CD1c-positive myeloid dendritic cell (primary cell): ENCODE measurements around the gene USH2A.

Experiments
- DNase-seq: peaks from one replicate; pipeline ENCODE4 v3.0.0-alpha.2; 2016; ENCODE audit errors: extremely low spot score

USH2A gene

DNA sequence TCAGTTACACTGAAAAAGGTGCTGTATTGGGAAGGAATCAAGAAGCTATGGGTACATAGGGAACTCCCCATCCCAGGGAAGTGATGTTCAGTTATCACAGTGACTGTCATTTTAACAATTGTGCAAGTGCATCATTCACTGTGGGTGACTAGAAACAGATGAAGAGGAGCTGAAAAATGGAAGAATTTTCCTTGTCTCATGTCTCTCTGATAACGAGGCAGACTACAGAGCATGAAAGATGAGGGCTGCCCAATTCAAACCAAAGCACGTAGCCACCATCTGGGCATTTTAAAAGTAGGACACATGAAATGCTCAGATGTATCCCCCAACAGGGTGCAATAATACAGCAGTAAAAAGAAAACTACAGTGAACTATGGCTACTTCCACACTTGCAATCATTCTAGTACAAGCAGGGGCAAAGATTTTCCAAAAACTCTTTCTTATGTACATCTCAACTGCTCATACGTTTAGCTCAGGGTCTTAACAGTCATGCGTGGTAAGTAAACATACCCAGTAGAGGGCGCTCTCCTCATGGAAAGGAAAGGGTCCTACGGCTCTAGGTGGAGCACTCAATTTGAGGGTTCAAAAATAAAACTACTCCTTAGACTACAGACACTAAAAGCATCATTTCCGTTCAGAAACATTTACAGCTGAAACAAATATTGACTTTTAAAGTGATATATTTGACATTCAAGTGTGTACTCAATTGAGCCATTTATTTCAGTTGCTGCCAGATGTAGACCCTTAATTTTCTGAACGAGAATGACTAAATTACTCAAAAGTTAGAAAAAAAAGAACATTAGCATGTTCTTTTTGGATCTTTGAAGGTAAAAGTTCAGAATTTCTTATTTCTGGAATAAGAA, 713.0 kb downstream of the USH2A start:
- peak; percentile 22 for DNase-seq

DNA sequence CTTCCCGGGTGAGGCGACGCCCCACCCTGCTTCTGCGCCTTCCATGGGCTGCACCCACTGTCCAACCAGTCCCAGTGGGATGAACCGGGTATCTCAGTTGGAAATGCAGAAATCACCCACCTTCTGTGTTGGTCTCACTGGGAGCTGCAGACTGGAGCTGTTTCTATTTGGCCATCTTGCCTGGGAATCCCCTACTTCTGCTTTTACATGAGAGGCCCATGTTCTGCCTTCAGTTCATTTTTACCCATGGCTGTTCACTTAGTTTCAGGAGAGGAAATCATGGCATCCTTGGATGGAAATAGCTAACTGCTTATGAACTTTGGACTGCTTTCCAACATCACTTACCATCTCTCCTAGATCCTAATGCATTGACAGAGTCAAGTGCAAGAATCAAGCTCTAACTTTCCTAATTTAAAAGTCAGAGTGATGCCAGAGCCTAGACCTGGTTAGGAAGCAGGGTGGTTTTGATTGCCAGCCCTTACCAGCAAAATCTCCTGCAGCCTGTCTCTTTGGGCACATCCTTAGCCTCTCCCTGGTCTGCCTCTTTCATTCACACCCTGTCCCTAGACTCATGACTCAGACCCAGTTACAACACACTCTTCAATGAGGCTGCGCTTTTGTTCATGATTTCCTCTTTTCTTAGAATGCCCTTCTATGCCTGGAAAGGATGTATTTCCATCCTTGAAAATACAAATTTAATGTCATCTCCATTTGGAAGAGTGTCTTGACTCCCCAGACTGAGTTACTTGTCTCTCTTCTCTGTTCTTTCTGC, 719.0 kb downstream of the USH2A start:
- peak; percentile 14 for DNase-seq

DNA sequence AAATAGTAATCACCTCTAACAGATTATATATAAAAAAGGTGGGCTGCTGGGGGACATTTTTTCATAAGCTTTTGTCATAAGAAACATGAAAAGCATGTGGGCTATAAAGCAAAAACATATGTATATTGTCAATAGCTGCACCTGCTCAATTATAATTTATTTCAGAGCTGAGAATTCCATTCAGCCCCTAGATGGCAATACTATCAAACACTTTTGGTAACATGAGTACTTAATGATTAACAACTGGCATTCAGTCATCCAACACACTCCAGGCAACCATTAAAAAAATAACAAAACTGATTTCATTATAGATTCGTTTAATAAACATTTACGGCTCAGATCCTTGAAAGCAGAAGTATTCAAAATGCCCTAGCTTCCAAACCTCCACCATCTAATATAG, 741.0 kb downstream of the USH2A start:
- no peak for DNase-seq

DNA sequence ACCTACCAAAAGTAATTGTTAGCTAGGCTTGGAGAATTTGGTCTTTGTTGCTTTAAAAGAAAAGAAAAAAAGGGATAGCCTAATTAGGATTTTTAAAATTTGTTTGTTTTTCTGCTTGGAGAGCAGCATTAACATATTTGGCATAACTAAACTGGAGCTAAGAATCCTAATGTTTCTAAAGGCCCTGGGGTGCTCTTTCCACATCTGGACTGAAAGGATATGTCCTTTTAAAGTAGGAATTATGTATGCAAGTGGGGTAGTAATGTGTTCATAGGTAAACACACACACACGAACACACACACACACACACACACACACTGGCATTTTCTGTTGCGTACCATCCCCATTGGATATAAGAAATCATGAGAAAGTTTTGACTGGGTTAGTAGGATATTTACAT, 742.2 kb downstream of the USH2A start:
- no peak for DNase-seq

DNA sequence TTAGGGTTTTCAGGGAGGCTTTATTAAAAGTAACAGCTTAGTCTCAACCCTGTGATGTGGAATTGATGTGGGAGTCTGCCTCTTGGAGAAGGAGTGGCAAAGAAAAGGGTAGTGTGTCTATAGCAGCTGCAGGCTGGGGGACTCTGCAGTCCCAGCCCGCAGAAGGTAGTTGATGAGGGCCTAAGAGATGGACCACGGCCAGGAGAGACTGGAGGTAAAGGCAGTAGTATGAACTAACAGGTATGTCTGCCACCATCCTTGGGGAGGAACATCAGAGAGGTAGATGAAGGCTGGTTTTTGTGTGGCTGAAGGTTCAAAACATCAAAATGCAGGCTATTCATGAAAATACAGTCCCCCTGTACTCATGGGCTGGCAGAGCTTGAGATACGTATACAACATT, 744.0 kb downstream of the USH2A start:
- no peak for DNase-seq

DNA sequence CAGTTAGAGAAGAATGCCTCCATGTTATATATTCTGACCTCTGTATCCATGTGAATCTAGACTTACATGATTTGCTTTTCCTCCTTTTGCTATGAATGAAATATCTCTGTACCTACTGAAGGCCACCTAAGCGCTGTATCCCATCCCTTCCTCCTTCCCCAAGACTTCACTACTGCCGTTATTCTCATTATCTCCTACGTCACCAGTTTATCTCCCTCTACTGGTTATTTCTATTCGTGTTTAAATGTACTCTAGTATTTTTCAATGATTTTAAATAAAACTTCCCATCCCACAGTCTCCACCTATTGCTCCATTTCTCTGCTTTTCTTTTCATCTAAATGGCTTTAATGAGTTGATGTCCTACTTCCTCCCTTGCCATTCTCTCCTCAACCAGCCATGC, 746.1 kb downstream of the USH2A start:
- DNase-seq, result no peak

DNA sequence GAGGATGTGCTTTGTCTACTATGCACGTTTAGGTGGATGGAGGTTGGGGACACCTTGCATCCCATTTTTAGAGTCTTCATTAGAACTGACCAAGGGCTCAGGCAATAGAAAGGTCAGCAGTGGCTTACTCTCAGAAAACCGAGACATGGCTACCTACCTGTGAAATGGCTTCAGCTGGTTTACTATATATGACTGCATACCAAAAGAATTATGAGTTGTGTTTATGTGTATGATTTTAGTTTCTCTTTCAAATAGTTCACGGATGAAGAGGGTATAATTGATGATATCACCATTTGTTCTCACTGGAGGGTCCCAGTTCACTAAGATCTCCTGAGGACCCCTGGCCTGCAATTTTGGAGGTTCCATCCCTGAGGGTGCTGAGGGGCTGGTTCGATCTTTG, 749.3 kb downstream of the USH2A start:
- no peak for DNase-seq

DNA sequence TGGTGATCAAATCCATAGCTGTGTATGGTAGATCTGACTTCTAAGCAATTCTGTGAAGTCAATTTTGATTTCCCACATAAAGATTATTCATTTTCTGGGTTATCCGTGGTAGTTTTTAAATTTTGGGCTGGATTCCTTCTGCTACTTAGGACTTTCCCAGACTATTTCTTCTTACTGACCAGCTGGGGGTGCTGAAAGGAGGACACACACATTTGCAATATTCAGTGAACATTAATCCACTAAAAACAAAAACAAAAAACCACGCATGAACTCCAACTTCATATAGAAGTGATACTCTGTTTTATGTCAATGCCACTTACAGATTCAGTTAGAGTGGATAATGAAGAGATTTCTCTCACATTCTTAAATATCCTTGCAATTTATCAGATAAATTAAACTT, 750.8 kb downstream of the USH2A start:
- no peak for DNase-seq

DNA sequence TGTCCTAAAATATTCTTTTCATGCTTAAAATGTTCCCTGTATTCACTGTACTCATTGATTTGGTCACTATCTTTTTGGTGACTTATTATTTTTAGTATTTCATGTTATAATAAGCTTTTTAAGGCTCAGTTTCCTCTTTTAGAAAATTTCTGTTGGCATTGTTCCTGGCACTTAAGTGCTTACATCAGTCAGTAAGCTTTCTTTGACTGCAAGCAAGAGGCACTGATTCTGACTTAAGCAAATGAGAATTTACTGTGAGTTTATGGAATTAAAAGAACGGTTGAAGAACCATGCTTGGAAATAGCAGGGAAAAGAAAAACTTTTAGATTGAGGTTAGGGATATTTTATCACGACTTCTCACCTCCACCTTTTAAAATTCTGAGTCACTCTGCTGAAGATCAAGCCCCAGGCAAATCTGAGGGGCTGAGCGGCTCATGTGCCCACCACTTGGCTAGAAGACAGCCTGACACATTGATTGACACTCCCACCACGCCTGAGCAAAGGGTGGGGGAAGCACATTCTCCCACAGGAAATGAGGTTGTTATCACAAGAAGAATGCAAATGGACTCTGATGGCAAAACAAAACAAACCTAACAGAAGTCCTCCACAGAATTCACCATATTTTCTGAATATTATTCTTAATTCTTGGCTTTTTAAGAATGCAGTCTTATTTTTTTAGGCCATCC, 753.3 kb downstream of the USH2A start:
- no peak for DNase-seq

DNA sequence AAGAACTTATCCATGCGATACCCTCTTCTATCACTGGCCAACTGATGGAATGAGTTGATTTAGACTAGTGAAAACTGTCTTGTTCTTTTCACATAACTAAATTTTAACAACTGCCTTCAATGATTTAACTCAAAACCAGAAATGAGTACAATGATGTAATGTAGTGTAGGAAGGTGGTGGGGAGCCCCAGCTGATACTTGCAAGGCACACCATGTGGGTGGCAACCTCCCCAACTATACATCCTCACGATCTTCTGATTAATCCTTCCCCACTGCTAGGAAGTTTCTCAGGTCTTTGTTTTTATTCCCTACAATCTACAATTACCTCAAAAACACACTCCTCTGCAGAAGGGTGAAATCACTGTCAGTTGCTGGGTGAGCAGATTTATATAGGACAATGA, 755.5 kb downstream of the USH2A start:
- no peak for DNase-seq

DNA sequence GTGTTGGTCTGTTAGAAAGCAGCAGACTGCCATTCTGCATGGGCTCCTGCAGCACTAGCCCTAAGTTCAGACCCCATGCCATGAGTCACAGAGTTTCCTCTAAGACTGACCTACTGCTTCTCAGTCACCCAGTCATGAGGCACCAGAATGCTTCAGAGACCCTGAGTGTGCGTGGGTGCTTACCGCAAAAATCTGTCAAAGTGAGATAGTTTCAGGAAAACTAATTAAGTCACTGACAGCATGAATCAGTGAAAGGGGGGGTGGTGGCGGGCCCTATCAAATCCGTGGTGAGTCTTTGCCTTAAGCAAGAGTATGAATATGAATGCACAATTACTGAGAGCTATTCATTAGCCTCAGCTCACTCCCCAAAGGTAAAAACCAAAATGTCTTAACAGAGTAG, 758.0 kb downstream of the USH2A start:
- DNase-seq, result no peak

DNA sequence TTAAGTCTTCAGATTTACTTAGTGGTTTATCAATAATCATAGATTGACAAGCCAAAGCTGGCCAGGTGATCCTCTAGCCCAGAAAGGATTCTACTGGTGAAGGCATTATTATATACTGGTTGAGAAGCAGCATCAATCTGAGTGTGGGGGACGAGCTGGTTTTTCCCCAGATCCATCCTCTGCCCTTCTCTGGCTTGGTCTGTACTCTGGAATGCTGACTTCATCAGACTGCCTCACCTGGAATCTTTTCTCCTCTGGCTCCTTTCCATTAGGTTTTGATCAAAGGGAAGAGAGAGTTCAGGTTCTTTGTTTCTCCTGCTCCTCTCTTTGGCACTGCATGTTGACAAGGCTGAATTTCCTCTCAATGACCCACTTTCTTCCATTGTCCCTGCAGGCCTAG, 762.2 kb downstream of the USH2A start:
- DNase-seq, result no peak

DNA sequence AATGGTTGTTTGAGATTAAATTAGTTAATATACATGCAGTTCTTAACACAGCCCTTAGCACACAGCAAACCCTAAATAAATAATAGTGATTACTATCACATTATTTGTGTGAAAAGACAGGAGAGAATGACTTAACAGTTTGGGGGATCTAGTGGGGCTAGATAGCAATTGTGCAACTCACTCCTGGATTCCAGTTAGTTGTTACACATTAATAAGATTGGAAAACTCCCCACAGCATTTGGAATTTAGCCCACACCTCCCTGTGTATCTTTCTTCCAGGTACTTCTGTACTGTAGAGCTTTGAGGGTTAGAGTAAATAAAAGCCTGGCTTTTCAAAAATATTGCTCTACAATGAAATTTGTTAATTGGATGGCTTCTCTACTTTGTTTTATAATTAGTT, 763.0 kb downstream of the USH2A start:
- no peak for DNase-seq

DNA sequence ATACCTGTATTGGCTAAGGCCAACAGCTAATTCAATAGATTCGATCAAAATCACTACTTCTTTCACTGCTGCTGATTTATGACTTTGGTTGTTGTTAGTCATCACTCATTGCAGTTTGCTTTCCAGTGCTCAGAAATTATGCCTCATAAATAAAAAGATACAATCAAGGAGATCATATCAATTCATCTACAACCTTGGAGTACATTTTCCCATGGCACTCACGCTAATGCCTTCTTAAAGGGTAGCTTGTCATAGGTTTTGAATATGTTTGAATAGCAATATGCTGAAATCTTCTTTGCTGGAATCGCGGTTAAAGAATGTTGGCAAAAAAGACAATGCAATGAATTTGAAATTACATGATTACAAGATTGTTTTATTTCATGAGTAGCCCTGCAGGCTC, 766.2 kb downstream of the USH2A start:
- no peak for DNase-seq

DNA sequence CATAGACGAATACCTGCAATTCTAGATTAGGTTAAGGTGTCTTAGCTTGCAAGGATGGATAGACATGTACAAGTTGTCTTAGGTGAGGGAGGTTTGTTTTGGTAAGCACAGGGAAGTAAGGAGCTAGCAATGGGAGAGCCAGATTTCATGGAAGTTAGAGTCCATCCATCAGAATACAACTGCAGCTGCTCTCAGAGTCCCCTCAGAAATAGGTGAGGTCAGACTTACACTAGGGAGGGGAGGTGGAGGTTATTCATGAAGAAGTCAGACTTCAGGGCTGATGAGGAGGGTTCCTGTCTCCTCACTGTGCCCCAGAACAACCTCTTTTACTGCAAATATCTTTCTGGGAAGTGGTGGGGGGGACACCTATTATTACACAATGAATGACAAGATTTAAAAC, 770.9 kb downstream of the USH2A start:
- DNase-seq, result no peak

DNA sequence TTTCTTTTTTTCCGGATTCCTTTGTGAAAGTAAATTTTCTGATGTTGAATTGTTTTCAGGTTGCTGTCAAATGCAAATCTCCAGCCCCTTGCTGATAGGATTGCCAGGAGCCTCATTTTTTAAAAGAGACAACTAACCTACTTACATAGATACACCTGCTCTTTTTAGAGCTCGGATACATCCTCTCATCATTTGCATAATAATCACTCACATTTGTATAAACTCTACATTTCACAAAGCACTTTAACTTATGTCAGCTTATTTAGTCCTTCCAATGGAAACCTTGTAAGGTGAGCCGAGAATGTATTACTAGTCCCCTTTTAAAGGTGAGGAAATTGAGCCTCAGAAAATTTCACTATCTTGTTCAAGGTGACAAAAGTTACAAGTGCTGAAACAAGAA, 771.4 kb downstream of the USH2A start:
- no peak for DNase-seq

DNA sequence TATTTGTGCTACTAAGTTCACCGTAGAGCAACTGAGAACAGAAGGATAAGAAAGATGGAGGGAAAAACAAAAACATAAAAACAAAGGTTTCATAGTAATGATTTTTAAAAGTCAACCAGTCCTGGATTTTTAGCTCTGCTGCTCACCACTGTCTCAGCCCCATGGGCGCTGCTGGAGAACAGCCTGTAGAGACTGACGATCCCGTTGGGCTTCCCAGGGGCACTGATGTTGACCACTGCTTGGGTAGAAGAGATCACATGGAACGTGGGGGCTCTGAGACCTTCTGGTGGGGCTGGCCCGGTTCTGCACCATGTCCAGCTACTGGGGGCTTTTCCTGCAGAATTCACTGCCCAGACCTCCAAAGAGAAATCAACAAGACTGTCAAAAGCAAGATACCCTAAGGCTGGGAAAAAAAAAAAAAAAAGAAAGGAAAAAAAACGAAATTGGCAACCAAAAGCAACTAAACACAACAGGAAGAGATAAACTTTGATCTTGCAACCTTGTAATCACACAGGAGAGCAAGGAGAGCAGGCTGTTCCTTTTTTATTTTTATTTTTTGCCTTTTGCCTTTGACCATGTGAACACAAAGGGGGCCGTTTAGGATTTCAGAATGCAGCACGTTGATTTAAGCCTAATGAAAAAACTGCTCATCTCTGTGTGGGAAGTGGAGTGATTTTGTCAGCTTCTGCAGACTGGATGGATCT, 772.6 kb downstream of the USH2A start:
- DNase-seq, result no peak

DNA sequence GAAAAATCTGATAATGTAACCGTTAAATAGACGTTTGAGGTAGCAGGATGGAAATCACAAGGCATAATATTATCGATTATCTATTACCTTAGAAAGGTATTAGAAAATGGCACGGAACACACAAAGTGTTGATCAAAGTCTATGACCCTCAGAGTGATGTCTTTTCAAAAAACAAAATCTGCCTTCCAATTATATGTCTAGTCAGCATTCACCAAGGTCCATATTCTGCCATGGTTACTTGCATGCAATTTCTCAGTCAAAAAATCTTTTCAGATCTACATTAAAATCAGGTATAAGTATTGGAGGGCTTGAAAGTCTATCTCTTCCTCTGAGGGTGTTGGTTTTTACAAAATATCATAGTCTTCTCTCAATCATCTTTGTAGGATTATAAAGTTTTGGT, 774.3 kb downstream of the USH2A start:
- no peak for DNase-seq

DNA sequence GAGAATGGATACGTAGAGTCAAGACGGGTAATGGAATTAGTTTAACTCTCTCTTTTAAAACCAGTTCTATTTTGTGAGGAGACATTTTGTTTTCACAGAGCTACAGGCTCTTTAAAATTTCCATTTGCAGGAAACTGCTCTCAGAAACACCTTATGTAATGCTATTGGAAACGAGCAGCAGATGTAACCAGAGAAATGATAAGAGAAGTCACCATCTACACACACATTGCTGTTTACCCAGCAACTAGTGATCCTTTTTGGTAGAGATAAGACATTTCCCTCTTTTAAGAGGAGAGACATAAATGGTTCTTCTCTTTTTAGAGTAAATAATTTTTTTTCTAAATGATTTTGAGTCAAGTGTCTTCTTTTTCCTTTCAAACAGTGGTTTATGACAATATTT, 775.5 kb downstream of the USH2A start:
- DNase-seq, result no peak

DNA sequence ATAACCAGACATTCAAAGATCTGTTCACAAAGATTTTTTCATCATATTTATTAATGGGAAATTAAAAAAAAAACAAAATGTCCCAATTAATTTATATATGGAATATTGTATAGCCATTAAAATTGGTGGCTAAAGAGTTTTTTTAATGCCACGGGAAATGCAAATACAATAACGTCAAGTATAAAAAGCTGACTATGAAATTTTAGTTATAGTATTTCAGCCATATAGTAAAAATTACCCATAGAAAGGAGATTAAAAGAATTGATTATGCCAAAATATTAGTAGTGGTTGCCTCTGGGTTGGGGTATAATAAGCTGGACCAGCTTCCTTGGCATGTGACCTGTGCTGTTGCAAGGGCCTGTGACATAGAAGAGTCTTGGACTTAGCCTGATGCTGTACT, 777.4 kb downstream of the USH2A start:
- DNase-seq, result no peak

DNA sequence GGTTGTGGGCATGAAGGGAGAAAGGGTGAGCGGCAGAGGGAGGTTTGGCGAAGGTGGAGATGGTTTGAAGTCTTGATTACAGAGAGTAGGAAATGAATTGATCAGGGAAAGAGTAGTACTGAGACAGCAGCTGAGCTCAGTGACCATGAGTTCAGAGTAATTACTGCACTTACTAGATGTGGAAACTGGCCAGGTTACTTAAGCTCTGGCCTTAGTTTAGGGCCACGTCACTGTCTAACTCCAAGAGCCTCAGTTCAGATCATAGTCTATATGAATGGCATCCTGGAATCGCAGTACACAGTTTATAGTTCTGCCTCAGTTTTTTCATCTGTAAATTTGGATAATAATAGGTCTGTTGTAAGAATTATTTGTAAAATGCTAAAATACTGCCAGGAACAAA, 778.1 kb downstream of the USH2A start:
- no peak for DNase-seq
